GM23338 (cell line): Measurements from ENCODE around the gene PDC. TPM values are rescaled to one million over a fixed set of nuclear protein-coding genes. Genes with fewer than 3 reads are reported as not detected.

ENCODE experiments used
- ATAC-seq: fragments of 200-7000 bp; cut with Tn5 transposase; 3 replicates; pipeline ENCODE4 v1.9.1; 2020
- DNase-seq: peaks from one replicate; pipeline ENCODE4 v3.0.0-alpha.2; 2015; ENCODE audit warnings: low spot score
- H2AFZ ChIP-seq: fragments of 200-600 bp; sonication (generic); 2 replicates; pipeline ENCODE4 v1.8.0; 2016; ENCODE audit warnings: antibody characterized with exemption, mild to moderate bottlenecking, moderate library complexity
- H3F3A ChIP-seq: fragments of 200-600 bp; sonication (generic); replicated peaks from 2 replicates; pipeline ENCODE4 v1.8.0; 2017; ENCODE audit warnings: antibody characterized with exemption, mixed run types, low read depth
- H3K27ac ChIP-seq: fragments of 200-600 bp; sonication (generic); 2 replicates; pipeline ENCODE4 v1.6.1; 2016; ENCODE audit warnings: low read depth
- H3K27me3 ChIP-seq: fragments of 200-600 bp; sonication (generic); 2 replicates; pipeline ENCODE4 v1.8.0; 2016; ENCODE audit warnings: mild to moderate bottlenecking, mixed run types, moderate library complexity; ENCODE audit not compliant: insufficient read depth
- H3K36me3 ChIP-seq: fragments of 200-600 bp; sonication (generic); 2 replicates; pipeline ENCODE4 v1.8.0; 2016; ENCODE audit warnings: mild to moderate bottlenecking; ENCODE audit not compliant: insufficient read depth
- H3K4me1 ChIP-seq: fragments of 200-600 bp; sonication (generic); 2 replicates; pipeline ENCODE4 v1.8.0; 2016; ENCODE audit warnings: mild to moderate bottlenecking, moderate library complexity; ENCODE audit not compliant: insufficient read depth
- H3K4me2 ChIP-seq: fragments of 200-600 bp; sonication (generic); 2 replicates; pipeline ENCODE4 v1.7.1; 2017; ENCODE audit warnings: mixed run types
- H3K4me3 ChIP-seq: fragments of 200-600 bp; sonication (generic); 2 replicates; pipeline ENCODE4 v1.6.1; 2016; ENCODE audit warnings: mixed run types
- H3K79me2 ChIP-seq: fragments of 200-600 bp; sonication (generic); replicated peaks from 2 replicates; pipeline ENCODE4 v1.8.0; 2017; ENCODE audit warnings: mild to moderate bottlenecking; ENCODE audit not compliant: insufficient read depth
- H3K9me2 ChIP-seq: fragments of 200-600 bp; sonication (generic); 2 replicates; pipeline ENCODE4 v1.8.0; 2017; ENCODE audit not compliant: insufficient read depth
- H4K20me1 ChIP-seq: fragments of 200-600 bp; sonication (generic); replicated peaks from 2 replicates; pipeline ENCODE4 v1.8.0; 2017; ENCODE audit warnings: mild to moderate bottlenecking; ENCODE audit not compliant: insufficient read depth
- H3K27ac Mint-ChIP-seq: 2 replicates; pipeline ENCODE4 v1.8.0; 2020; ENCODE audit warnings: inconsistent platforms, mild to moderate bottlenecking, moderate library complexity, mixed read lengths
- H3K27me3 Mint-ChIP-seq: 3 replicates; pipeline ENCODE4 v1.8.0; 2022; ENCODE audit warnings: low read depth, mild to moderate bottlenecking, moderate library complexity, mixed read lengths, inconsistent platforms; ENCODE audit not compliant: insufficient read depth, poor library complexity
- H3K36me3 Mint-ChIP-seq: 3 replicates; pipeline ENCODE4 v1.8.0; 2021; ENCODE audit warnings: low read depth, mild to moderate bottlenecking, inconsistent platforms, moderate library complexity, mixed read lengths
- H3K4me1 Mint-ChIP-seq: 3 replicates; pipeline ENCODE4 v1.8.0; 2020; ENCODE audit warnings: mild to moderate bottlenecking, inconsistent platforms, mixed read lengths
- H3K4me3 Mint-ChIP-seq: 3 replicates; pipeline ENCODE4 v1.8.0; 2021; ENCODE audit warnings: moderate library complexity, mild to moderate bottlenecking, inconsistent platforms, mixed read lengths
- H3K9me3 Mint-ChIP-seq: 3 replicates; pipeline ENCODE4 v1.8.0; 2020; ENCODE audit warnings: moderate library complexity, mild to moderate bottlenecking, inconsistent platforms, mixed read lengths
- CREB1 ChIP-seq: fragments of 250-450 bp; sonication (Bioruptor Pico); IDR thresholded peaks from 2 replicates; pipeline ENCODE4 v1.5.0; 2020; ENCODE audit warnings: low read depth, mild to moderate bottlenecking, moderate library complexity
- EZH2 ChIP-seq: fragments of 200-600 bp; sonication (generic); IDR thresholded peaks from one replicate; pipeline ENCODE4 v1.8.0; 2017; ENCODE audit warnings: antibody characterized with exemption, mild to moderate bottlenecking, low read depth; ENCODE audit not compliant: unreplicated experiment
- EZH2phosphoT487 ChIP-seq: fragments of 200-600 bp; sonication (generic); IDR thresholded peaks from one replicate; pipeline ENCODE4 v1.8.1; 2018; ENCODE audit warnings: antibody characterized with exemption; ENCODE audit not compliant: unreplicated experiment
- JUNB ChIP-seq: IDR thresholded peaks from one replicate; pipeline ENCODE4 v1.6.1; 2016; ENCODE audit warnings: antibody characterized with exemption; ENCODE audit not compliant: unreplicated experiment
- NANOG ChIP-seq: IDR thresholded peaks from 2 replicates; pipeline ENCODE4 v1.6.1; 2016; ENCODE audit warnings: antibody characterized with exemption, borderline replicate concordance
- POLR2AphosphoS5 ChIP-seq: IDR thresholded peaks from 2 replicates; pipeline ENCODE4 v1.6.1; 2016; ENCODE audit warnings: antibody characterized with exemption, low read depth
- STAT1 ChIP-seq: IDR thresholded peaks from one replicate; pipeline ENCODE4 v1.6.1; 2016; ENCODE audit warnings: antibody characterized with exemption; ENCODE audit not compliant: unreplicated experiment
- ZNF114 ChIP-seq: fragments of 250-450 bp; sonication (Bioruptor Pico); IDR thresholded peaks from 2 replicates; pipeline ENCODE4 v1.5.0; 2020; ENCODE audit warnings: mild to moderate bottlenecking, moderate library complexity
- ZNF331 ChIP-seq: fragments of 250-450 bp; sonication (Bioruptor Pico); IDR thresholded peaks from 2 replicates; pipeline ENCODE4 v1.5.0; 2020; ENCODE audit warnings: low read depth, mild to moderate bottlenecking, moderate library complexity
- polyA plus RNA-seq: library from polyadenylated mRNA; unstranded; fragments of >200 nt; fragmentation: Nextera tagmentation; extraction: Ambion mirVana; gene quantifications from 2 replicates; pipeline ENCODE4 v1.2.1, GENCODE V29; 2016
- total RNA-seq: library from RNA; depleted of rRNA; stranded (reverse); fragments of >200 nt; shearing (Covaris generic); gene quantifications from 2 replicates; pipeline ENCODE4 v1.2.3, GENCODE V29; 2014
- TF ChIP-seq, protein P1 (sequence below): IDR thresholded peaks from one replicate; pipeline ENCODE4 v1.6.1; 2018; ENCODE audit warnings: antibody characterized with exemption; ENCODE audit not compliant: unreplicated experiment
- TF ChIP-seq, protein P2 (sequence below): IDR thresholded peaks from 2 replicates; pipeline ENCODE4 v1.6.1; 2016; ENCODE audit warnings: antibody characterized with exemption
- TF ChIP-seq, protein P3 (sequence below), 2 experiments: fragments of 200-600 bp in 1 of 2; sonication (generic) in 1 of 2; conservative IDR thresholded peaks; 2 replicates each; pipeline versions ENCODE4 v1.5.1 to v1.6.1; 2016 to 2017; ENCODE audit warnings: antibody characterized with exemption in 2 of 2, low read depth in 2 of 2, mild to moderate bottlenecking in 2 of 2, moderate library complexity in 1 of 2
- TF ChIP-seq, protein P4 (sequence below): fragments of 250-450 bp; sonication (Bioruptor Pico); IDR thresholded peaks from 2 replicates; pipeline ENCODE4 v1.5.0; 2020; ENCODE audit warnings: mild to moderate bottlenecking, moderate library complexity

The PDC gene
- total and polyA plus RNA-seq, 2 experiments from 2014 or later, result not detected

DNA sequence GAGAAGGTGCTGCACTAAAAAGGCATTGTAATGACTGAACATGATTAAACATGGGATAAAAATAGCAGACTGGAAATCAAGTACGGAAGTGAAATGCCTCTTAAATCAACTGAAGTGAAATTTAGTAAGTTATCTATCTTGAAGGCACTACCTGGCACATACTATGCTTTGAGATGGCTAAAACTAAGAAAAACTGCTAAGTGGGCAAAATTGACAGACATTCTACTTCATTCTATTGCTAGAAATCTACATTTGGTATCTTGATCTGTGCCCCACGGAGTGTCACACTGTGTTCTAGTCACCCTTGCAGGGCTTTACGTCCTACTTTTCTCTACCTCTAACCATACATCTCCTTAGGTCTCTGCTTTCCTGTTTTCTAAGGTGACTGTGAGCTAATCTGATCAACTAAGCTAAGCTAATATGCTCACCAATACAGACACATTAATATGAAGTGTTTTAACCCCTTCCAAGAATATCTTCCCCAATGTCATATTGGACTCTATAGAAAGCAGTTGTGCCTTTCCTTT, 4.1 kb downstream of the PDC start:
- H3K9me2 ChIP-seq, result no peaks in the 10 kb centered on the region
- H2AFZ ChIP-seq, result no peak overlapping the region; the same call in 1 of the 2 replicates
- Mint-ChIP-seq H3K4me1 (no peaks in the 10 kb centered on the region), H3K9me3 (no peaks in the 10 kb centered on the region), H3K27ac (no peak overlapping the region), H3K27me3 (no peaks in the 10 kb centered on the region), H3K4me3 (no peak overlapping the region), H3K36me3 (no peaks in the 10 kb centered on the region)
- no peak for TF ChIP-seq JUNB
- TF ChIP-seq NANOG, result no peak
- no peak for TF ChIP-seq CREB1 (CRISPR knock-in tag)
- TF ChIP-seq POLR2AphosphoS5, result no peak
- TF ChIP-seq, protein P1, sequence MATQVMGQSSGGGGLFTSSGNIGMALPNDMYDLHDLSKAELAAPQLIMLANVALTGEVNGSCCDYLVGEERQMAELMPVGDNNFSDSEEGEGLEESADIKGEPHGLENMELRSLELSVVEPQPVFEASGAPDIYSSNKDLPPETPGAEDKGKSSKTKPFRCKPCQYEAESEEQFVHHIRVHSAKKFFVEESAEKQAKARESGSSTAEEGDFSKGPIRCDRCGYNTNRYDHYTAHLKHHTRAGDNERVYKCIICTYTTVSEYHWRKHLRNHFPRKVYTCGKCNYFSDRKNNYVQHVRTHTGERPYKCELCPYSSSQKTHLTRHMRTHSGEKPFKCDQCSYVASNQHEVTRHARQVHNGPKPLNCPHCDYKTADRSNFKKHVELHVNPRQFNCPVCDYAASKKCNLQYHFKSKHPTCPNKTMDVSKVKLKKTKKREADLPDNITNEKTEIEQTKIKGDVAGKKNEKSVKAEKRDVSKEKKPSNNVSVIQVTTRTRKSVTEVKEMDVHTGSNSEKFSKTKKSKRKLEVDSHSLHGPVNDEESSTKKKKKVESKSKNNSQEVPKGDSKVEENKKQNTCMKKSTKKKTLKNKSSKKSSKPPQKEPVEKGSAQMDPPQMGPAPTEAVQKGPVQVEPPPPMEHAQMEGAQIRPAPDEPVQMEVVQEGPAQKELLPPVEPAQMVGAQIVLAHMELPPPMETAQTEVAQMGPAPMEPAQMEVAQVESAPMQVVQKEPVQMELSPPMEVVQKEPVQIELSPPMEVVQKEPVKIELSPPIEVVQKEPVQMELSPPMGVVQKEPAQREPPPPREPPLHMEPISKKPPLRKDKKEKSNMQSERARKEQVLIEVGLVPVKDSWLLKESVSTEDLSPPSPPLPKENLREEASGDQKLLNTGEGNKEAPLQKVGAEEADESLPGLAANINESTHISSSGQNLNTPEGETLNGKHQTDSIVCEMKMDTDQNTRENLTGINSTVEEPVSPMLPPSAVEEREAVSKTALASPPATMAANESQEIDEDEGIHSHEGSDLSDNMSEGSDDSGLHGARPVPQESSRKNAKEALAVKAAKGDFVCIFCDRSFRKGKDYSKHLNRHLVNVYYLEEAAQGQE, result no peak
- TF ChIP-seq, protein P2, sequence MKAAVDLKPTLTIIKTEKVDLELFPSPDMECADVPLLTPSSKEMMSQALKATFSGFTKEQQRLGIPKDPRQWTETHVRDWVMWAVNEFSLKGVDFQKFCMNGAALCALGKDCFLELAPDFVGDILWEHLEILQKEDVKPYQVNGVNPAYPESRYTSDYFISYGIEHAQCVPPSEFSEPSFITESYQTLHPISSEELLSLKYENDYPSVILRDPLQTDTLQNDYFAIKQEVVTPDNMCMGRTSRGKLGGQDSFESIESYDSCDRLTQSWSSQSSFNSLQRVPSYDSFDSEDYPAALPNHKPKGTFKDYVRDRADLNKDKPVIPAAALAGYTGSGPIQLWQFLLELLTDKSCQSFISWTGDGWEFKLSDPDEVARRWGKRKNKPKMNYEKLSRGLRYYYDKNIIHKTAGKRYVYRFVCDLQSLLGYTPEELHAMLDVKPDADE, result no peak
- TF ChIP-seq, protein P3, sequence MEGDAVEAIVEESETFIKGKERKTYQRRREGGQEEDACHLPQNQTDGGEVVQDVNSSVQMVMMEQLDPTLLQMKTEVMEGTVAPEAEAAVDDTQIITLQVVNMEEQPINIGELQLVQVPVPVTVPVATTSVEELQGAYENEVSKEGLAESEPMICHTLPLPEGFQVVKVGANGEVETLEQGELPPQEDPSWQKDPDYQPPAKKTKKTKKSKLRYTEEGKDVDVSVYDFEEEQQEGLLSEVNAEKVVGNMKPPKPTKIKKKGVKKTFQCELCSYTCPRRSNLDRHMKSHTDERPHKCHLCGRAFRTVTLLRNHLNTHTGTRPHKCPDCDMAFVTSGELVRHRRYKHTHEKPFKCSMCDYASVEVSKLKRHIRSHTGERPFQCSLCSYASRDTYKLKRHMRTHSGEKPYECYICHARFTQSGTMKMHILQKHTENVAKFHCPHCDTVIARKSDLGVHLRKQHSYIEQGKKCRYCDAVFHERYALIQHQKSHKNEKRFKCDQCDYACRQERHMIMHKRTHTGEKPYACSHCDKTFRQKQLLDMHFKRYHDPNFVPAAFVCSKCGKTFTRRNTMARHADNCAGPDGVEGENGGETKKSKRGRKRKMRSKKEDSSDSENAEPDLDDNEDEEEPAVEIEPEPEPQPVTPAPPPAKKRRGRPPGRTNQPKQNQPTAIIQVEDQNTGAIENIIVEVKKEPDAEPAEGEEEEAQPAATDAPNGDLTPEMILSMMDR (conservative IDR thresholded peaks at IDR 0.05; ENCODE audit: low read depth in 2 of 2), result no peak
- TF ChIP-seq EZH2, result no peak
- TF ChIP-seq, protein P4, sequence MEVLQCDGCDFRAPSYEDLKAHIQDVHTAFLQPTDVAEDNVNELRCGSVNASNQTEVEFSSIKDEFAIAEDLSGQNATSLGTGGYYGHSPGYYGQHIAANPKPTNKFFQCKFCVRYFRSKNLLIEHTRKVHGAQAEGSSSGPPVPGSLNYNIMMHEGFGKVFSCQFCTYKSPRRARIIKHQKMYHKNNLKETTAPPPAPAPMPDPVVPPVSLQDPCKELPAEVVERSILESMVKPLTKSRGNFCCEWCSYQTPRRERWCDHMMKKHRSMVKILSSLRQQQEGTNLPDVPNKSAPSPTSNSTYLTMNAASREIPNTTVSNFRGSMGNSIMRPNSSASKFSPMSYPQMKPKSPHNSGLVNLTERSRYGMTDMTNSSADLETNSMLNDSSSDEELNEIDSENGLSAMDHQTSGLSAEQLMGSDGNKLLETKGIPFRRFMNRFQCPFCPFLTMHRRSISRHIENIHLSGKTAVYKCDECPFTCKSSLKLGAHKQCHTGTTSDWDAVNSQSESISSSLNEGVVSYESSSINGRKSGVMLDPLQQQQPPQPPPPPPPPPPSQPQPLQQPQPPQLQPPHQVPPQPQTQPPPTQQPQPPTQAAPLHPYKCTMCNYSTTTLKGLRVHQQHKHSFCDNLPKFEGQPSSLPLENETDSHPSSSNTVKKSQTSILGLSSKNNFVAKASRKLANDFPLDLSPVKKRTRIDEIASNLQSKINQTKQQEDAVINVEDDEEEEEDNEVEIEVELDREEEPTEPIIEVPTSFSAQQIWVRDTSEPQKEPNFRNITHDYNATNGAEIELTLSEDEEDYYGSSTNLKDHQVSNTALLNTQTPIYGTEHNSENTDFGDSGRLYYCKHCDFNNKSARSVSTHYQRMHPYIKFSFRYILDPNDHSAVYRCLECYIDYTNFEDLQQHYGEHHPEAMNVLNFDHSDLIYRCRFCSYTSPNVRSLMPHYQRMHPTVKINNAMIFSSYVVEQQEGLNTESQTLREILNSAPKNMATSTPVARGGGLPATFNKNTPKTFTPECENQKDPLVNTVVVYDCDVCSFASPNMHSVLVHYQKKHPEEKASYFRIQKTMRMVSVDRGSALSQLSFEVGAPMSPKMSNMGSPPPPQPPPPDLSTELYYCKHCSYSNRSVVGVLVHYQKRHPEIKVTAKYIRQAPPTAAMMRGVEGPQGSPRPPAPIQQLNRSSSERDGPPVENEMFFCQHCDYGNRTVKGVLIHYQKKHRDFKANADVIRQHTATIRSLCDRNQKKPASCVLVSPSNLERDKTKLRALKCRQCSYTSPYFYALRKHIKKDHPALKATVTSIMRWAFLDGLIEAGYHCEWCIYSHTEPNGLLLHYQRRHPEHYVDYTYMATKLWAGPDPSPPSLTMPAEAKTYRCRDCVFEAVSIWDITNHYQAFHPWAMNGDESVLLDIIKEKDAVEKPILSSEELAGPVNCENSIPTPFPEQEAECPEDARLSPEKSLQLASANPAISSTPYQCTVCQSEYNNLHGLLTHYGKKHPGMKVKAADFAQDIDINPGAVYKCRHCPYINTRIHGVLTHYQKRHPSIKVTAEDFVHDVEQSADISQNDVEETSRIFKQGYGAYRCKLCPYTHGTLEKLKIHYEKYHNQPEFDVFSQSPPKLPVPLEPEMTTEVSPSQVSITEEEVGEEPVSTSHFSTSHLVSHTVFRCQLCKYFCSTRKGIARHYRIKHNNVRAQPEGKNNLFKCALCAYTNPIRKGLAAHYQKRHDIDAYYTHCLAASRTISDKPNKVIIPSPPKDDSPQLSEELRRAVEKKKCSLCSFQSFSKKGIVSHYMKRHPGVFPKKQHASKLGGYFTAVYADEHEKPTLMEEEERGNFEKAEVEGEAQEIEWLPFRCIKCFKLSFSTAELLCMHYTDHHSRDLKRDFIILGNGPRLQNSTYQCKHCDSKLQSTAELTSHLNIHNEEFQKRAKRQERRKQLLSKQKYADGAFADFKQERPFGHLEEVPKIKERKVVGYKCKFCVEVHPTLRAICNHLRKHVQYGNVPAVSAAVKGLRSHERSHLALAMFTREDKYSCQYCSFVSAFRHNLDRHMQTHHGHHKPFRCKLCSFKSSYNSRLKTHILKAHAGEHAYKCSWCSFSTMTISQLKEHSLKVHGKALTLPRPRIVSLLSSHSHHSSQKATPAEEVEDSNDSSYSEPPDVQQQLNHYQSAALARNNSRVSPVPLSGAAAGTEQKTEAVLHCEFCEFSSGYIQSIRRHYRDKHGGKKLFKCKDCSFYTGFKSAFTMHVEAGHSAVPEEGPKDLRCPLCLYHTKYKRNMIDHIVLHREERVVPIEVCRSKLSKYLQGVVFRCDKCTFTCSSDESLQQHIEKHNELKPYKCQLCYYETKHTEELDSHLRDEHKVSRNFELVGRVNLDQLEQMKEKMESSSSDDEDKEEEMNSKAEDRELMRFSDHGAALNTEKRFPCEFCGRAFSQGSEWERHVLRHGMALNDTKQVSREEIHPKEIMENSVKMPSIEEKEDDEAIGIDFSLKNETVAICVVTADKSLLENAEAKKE, result no peak
- TF ChIP-seq ZNF331 (CRISPR knock-in tag), result no peak
- TF ChIP-seq ZNF114 (CRISPR knock-in tag), result no peak
- TF ChIP-seq STAT1, result no peak
- no peak for TF ChIP-seq EZH2phosphoT487
- H3K27me3 ChIP-seq, result no peaks in the 10 kb centered on the region
- no peak for DNase-seq
- no peak for ATAC-seq
- H3K4me2 ChIP-seq, result no peak overlapping the region
- no peak overlapping the region for H3K27ac ChIP-seq
- H3K36me3 ChIP-seq, result no peaks in the 10 kb centered on the region
- no peaks in the 10 kb centered on the region for H3K79me2 ChIP-seq
- H3F3A ChIP-seq, result no peaks in the 10 kb centered on the region
- H4K20me1 ChIP-seq, result no peaks in the 10 kb centered on the region
- no peaks in the 10 kb centered on the region for H3K4me1 ChIP-seq
- no peak overlapping the region for H3K4me3 ChIP-seq
